Posterior vena cava (tissue), 2 donors: ENCODE measurements around the gene MYO7B. TPM values are rescaled to one million over a fixed set of nuclear protein-coding genes. Genes with fewer than 3 reads are reported as not detected.

Experiments used
- DNase-seq: peaks from one replicate; pipeline ENCODE4 v3.0.0-alpha.2; 2020; ENCODE audit warnings: low spot score
- intact Hi-C, 2 donors: fragments of 100-400 bp; cut with DNase I; formaldehyde crosslinking; loops; one replicate each; pipeline versions ENCODE4 v1.14.1 to v1.14.2; 2022 to 2023
- total RNA-seq, 2 donors: library from RNA; stranded (reverse); fragmentation: NEBNext Ultra II Directional; extraction: Animal tissue kit (Norgen Biotek cat#: 25700); gene quantifications; one replicate each; pipeline ENCODE4 v1.2.1, GENCODE V29; 2021
- donor health status: DM: yes; HTN: yes; CAD: no.
- donor health status: DM: yes; HTN: yes; CAD: no.

MYO7B gene
- total RNA-seq, 2 donors from 2014 or later, result 0.67 to 0.79 TPM

GRCh38 chr2:127596311-127597045 lies 61.0 kb downstream of the MYO7B start:
- intact Hi-C loops, result loop anchor here in 1 of 2 donors (5.0 kb wide), 1 partner anchor 426 kb away; no protein-coding TSS in a partner anchor
- DNase-seq, result peak; percentile 63

GRCh38 chr2:127597046-127597983 lies 61.8 kb downstream of the MYO7B start:
- intact Hi-C loops, result loop anchor here in 1 of 2 donors (5.0 kb wide), 1 partner anchor 425 kb away; no protein-coding TSS in a partner anchor
- peak; percentile 65 for DNase-seq

GRCh38 chr2:127597984-127598380 lies 62.5 kb downstream of the MYO7B start:
- intact Hi-C loops, result loop anchor here in 1 of 2 donors (5.0 kb wide), 1 partner anchor 424 kb away; no protein-coding TSS in a partner anchor
- no peak for DNase-seq

- DNase-seq, result no peak
- intact Hi-C loops, result loop anchor here in 1 of 2 donors (5.0 kb wide), 1 partner anchor 424 kb away; no protein-coding TSS in a partner anchor
These were observed 63.2 kb downstream of the MYO7B start for GRCh38 chr2:127598711-127599110.

GRCh38 chr2:127599211-127599610 lies 63.7 kb downstream of the MYO7B start:
- intact Hi-C loops, result loop anchor here in 1 of 2 donors (5.0 kb wide), 1 partner anchor 423 kb away; no protein-coding TSS in a partner anchor
- no peak for DNase-seq

GRCh38 chr2:127604986-127605385 lies 69.5 kb downstream of the MYO7B start:
- peak; percentile 63 for DNase-seq
- intact Hi-C loops, result no loop called here

GRCh38 chr2:127605691-127606263 lies 70.3 kb downstream of the MYO7B start:
- DNase-seq, result peak; percentile 31
- intact Hi-C loops, result no loop called here

- DNase-seq, result peak; percentile 36
- intact Hi-C loops, result no loop called here
These were observed 71.3 kb downstream of the MYO7B start for GRCh38 chr2:127606625-127607398.

- intact Hi-C loops, result no loop called here
- DNase-seq, result peak; percentile 35
These were observed 72.0 kb downstream of the MYO7B start for GRCh38 chr2:127607399-127607908.

- DNase-seq, result peak; percentile 28
- intact Hi-C loops, result no loop called here
These were observed 72.9 kb downstream of the MYO7B start for GRCh38 chr2:127608061-127609030.

- intact Hi-C loops, result no loop called here
- DNase-seq, result peak; percentile 72
These were observed 73.7 kb downstream of the MYO7B start for GRCh38 chr2:127609031-127609751.

- intact Hi-C loops, result no loop called here
- peak; percentile 54 for DNase-seq
These were observed 74.3 kb downstream of the MYO7B start for GRCh38 chr2:127609818-127610217.

GRCh38 chr2:127610561-127610960 lies 75.1 kb downstream of the MYO7B start:
- intact Hi-C loops, result no loop called here
- peak; percentile 51 for DNase-seq

GRCh38 chr2:127611076-127611925 lies 75.8 kb downstream of the MYO7B start:
- DNase-seq, result peak; percentile 68
- intact Hi-C loops, result no loop called here

GRCh38 chr2:127612111-127612822 lies 76.8 kb downstream of the MYO7B start:
- intact Hi-C loops, result no loop called here
- peak; percentile 58 for DNase-seq
